ENCODE results near the gene OR1I1. TPM values are rescaled to one million over a fixed set of nuclear protein-coding genes. Genes with fewer than 3 reads are reported as not detected.

OR1I1 gene
- total RNA-seq, 1 experiment from 2014 or later: not detected

GRCh38 chr19:15137777-15138176, 55.8 kb downstream of the OR1I1 start:
- Histone ChIP-seq H3K27ac (no peak overlapping the region), H3K9me3 (ENCODE audit: insufficient read depth, low read depth) (peaks cover 7% of the 10 kb centered on the region; the same call in 1 of the 2 replicates), H4K20me1 (ENCODE audit: insufficient read depth) (no peaks in the 10 kb centered on the region), H2AFZ (no peak overlapping the region), H3K4me1 (replicated peaks; ENCODE audit: insufficient read depth) (peaks cover 27% of the 10 kb centered on the region), H3K79me2 (ENCODE audit: low read depth) (no peaks in the 10 kb centered on the region), H3K4me2 (no peak overlapping the region), H3K4me3 (no peak overlapping the region), H3K36me3 (ENCODE audit: low read depth) (no peaks in the 10 kb centered on the region), H3F3A (ENCODE audit: insufficient read depth, low read depth) (peaks cover 21% of the 10 kb centered on the region), H3K27me3 (ENCODE audit: insufficient read depth, low read depth) (no peaks in the 10 kb centered on the region), H3K9me2 (ENCODE audit: insufficient read depth) (no peaks in the 10 kb centered on the region)
- no TSS peak for BruUV-seq (replicated peaks)
- no peak for DNase-seq
- no peak for TF ChIP-seq EZH2 (IDR thresholded peaks at IDR 0.05; ENCODE audit: low read depth)
- TF ChIP-seq, protein P1, sequence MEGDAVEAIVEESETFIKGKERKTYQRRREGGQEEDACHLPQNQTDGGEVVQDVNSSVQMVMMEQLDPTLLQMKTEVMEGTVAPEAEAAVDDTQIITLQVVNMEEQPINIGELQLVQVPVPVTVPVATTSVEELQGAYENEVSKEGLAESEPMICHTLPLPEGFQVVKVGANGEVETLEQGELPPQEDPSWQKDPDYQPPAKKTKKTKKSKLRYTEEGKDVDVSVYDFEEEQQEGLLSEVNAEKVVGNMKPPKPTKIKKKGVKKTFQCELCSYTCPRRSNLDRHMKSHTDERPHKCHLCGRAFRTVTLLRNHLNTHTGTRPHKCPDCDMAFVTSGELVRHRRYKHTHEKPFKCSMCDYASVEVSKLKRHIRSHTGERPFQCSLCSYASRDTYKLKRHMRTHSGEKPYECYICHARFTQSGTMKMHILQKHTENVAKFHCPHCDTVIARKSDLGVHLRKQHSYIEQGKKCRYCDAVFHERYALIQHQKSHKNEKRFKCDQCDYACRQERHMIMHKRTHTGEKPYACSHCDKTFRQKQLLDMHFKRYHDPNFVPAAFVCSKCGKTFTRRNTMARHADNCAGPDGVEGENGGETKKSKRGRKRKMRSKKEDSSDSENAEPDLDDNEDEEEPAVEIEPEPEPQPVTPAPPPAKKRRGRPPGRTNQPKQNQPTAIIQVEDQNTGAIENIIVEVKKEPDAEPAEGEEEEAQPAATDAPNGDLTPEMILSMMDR (conservative IDR thresholded peaks at IDR 0.05): no peak
- CTCF ChIA-PET: no interaction called here
- intact Hi-C loops (cut with micrococcal nuclease; ENCODE audit: unreplicated experiment): no loop called here
- POLR2A ChIA-PET (ENCODE audit: unreplicated experiment): no interaction called here

DNA sequence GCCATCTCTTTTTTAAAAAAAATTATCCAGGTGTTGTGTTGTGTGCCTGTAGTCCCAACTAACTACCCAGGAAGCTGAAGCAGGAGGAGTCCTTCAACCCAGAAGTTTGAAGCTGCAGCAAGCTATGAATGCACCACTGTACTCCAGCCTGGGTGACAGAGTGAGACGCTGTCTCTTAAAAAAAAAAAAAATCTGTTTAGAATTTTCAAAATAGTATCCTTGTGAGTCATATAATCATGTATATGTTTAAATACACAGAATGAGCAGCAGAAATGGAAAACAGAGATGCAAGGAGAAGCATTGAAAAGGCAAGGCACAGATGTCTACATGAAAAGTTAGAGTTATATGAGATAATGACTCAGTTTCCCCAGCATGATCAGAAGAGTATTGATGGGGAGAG, 56.4 kb downstream of the OR1I1 start:
- H3F3A ChIP-seq (ENCODE audit: insufficient read depth, low read depth): peaks cover 21% of the 10 kb centered on the region
- H3K9me2 ChIP-seq (ENCODE audit: insufficient read depth): no peaks in the 10 kb centered on the region
- H2AFZ ChIP-seq: no peak overlapping the region
- no peak overlapping the region for H3K27ac ChIP-seq
- DNase-seq: no peak
- H3K4me3 ChIP-seq: no peak overlapping the region
- intact Hi-C loops (cut with micrococcal nuclease; ENCODE audit: unreplicated experiment): no loop called here
- H3K36me3 ChIP-seq (ENCODE audit: low read depth): no peaks in the 10 kb centered on the region
- H3K9me3 ChIP-seq (ENCODE audit: insufficient read depth, low read depth): peaks cover 9% of the 10 kb centered on the region; the same call in 1 of the 2 replicates
- no peaks in the 10 kb centered on the region for H3K27me3 ChIP-seq (ENCODE audit: insufficient read depth, low read depth)
- TF ChIP-seq, protein P1 (conservative IDR thresholded peaks at IDR 0.05): no peak
- no peak for TF ChIP-seq EZH2 (IDR thresholded peaks at IDR 0.05; ENCODE audit: low read depth)
- BruUV-seq (replicated peaks): no TSS peak
- H3K4me2 ChIP-seq: no peak overlapping the region
- no peaks in the 10 kb centered on the region for H4K20me1 ChIP-seq (ENCODE audit: insufficient read depth)
- H3K4me1 ChIP-seq (replicated peaks; ENCODE audit: insufficient read depth): peaks cover 27% of the 10 kb centered on the region
- ChIA-PET POLR2A (ENCODE audit: unreplicated experiment) (no interaction called here), CTCF (no interaction called here)
- no peaks in the 10 kb centered on the region for H3K79me2 ChIP-seq (ENCODE audit: low read depth)

- DNase-seq: no peak
- Histone ChIP-seq H3K36me3 (ENCODE audit: low read depth) (no peaks in the 10 kb centered on the region), H3K4me2 (no peak overlapping the region), H4K20me1 (ENCODE audit: insufficient read depth) (no peaks in the 10 kb centered on the region), H3K4me3 (no peak overlapping the region), H2AFZ (no peak overlapping the region), H3K79me2 (ENCODE audit: low read depth) (no peaks in the 10 kb centered on the region), H3K4me1 (replicated peaks; ENCODE audit: insufficient read depth) (peaks cover 18% of the 10 kb centered on the region), H3K9me2 (ENCODE audit: insufficient read depth) (no peaks in the 10 kb centered on the region), H3K27ac (no peak overlapping the region), H3F3A (ENCODE audit: insufficient read depth, low read depth) (peaks cover 13% of the 10 kb centered on the region), H3K27me3 (ENCODE audit: insufficient read depth, low read depth) (no peaks in the 10 kb centered on the region), H3K9me3 (ENCODE audit: insufficient read depth, low read depth) (peaks cover 15% of the 10 kb centered on the region; the same call in 1 of the 2 replicates)
- ChIA-PET POLR2A (ENCODE audit: unreplicated experiment) (no interaction called here), CTCF (interaction anchor here (0.7 kb wide), 1 partner anchor 101 kb away, joined by 3 read pairs; no protein-coding TSS in a partner anchor)
- intact Hi-C loops (cut with micrococcal nuclease; ENCODE audit: unreplicated experiment): no loop called here
- BruUV-seq (replicated peaks): no TSS peak
- no peak for TF ChIP-seq EZH2 (IDR thresholded peaks at IDR 0.05; ENCODE audit: low read depth)
- TF ChIP-seq, protein P1 (conservative IDR thresholded peaks at IDR 0.05): no peak
Observed at GRCh38 chr19:15141143-15141542, 59.1 kb downstream of the OR1I1 start.

Data from PC-9 (cell line).